Vagina (tissue), 2 donors: Measurements from ENCODE around the gene SEC23B. TPM values are rescaled to one million over a fixed set of nuclear protein-coding genes. Genes with fewer than 3 reads are reported as not detected.

Experiments
- DNase-seq, 2 donors: peaks; one replicate each; pipeline ENCODE4 v3.0.0-alpha.2; 2017; ENCODE audit errors: extremely low spot score in 2 of 2
- H3K27ac ChIP-seq: fragments of 200-600 bp; sonication (generic); one replicate; pipeline ENCODE4 v1.5.1; 2019
- H3K27me3 ChIP-seq: fragments of 200-600 bp; sonication (generic); one replicate; pipeline ENCODE4 v1.5.1; 2019
- H3K36me3 ChIP-seq, 2 donors: fragments of 200-600 bp; sonication (generic); one replicate each; pipeline ENCODE4 v1.5.1; 2017 to 2019
- H3K4me1 ChIP-seq: fragments of 200-600 bp; sonication (generic); one replicate; pipeline ENCODE4 v1.5.1; 2019
- H3K4me3 ChIP-seq, 2 donors: fragments of 200-600 bp; sonication (generic); 1 replicate in 1 of 2; 2 replicates in 1 of 2; pipeline ENCODE4 v1.5.1; 2016 to 2019
- H3K9me3 ChIP-seq: fragments of 200-600 bp; sonication (generic); one replicate; pipeline ENCODE4 v1.5.1; 2019
- CTCF ChIP-seq, 3 experiments: fragments of 450-650 bp in 2 of 3; fragments of 200-600 bp in 1 of 3; sonication (generic) in 1 of 3; IDR thresholded peaks; one replicate each; pipeline ENCODE4 v1.5.1; 2017 to 2019; ENCODE audit warnings: antibody characterized with exemption in 3 of 3, mild to moderate bottlenecking in 2 of 3, moderate library complexity in 2 of 3
- POLR2A ChIP-seq, 2 donors: fragments of 450-650 bp; IDR thresholded peaks; one replicate each; pipeline ENCODE4 v1.6.1; 2017; ENCODE audit warnings: antibody characterized with exemption in 2 of 2, mild to moderate bottlenecking in 2 of 2, moderate library complexity in 2 of 2
- POLR2AphosphoS5 ChIP-seq, 2 donors: sonication (generic); formaldehyde crosslinking; IDR thresholded peaks; one replicate each; pipeline ENCODE4 v1.9.0; 2017; ENCODE audit warnings: antibody characterized with exemption in 2 of 2, mild to moderate bottlenecking in 2 of 2, low read depth in 1 of 2; ENCODE audit not compliant: insufficient read depth in 1 of 2
- intact Hi-C: fragments of 100-400 bp; cut with DNase I; formaldehyde crosslinking; loops from one replicate; pipeline ENCODE4 v1.15.1; 2023
- total RNA-seq: library from RNA; depleted of rRNA; stranded (reverse); fragments of >200 nt; gene quantifications from one replicate; pipeline ENCODE4 v1.2.3, GENCODE V29; 2016

SEC23B gene
- total RNA-seq, 1 donor from 2014 or later = 30.7 TPM

- peak overlapping the region; percentile 76 for H3K27ac ChIP-seq
- intact Hi-C loops = no loop called here
- no peaks in the 10 kb centered on the region for H3K9me3 ChIP-seq
- no peak for TF ChIP-seq CTCF (IDR thresholded peaks at IDR 0.05)
- TF ChIP-seq POLR2A (IDR thresholded peaks at IDR 0.05) = no peak
- no peak for TF ChIP-seq POLR2AphosphoS5 (IDR thresholded peaks at IDR 0.05; ENCODE audit: insufficient read depth in 1 of 2, low read depth in 1 of 2)
- no peak for DNase-seq
- no peaks in the 10 kb centered on the region for H3K27me3 ChIP-seq
- peak overlapping the region; percentile 68 to 81 for H3K4me3 ChIP-seq
- H3K4me1 ChIP-seq = peaks cover 15% of the 10 kb centered on the region
- peaks cover 0 to 25% of the 10 kb centered on the region in 2 donors for H3K36me3 ChIP-seq
Measured at GRCh38 chr20:18567739-18568091, 60.0 kb downstream of the SEC23B start.

DNA sequence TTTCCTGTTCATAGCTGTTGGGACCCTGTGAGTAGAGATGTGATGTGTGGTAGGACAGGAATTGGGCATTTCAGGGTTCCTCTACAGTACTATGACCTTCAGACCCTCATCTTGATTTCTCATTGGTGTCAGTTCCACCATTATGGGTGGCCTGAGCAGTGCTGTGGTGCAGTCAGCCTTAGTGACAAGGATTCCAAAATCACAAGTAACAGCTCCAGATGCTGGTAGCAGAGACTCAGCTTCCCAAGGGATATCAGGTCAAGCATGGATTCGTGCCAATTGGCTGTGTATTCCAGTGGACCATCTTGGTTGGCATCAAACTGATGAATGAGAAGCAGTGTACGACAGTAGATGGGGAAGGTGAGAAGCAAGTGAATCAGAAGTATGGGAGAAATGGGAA lies 63.3 kb downstream of the SEC23B start:
- intact Hi-C loops = no loop called here
- H3K4me1 ChIP-seq = peaks cover 15% of the 10 kb centered on the region
- no peaks in the 10 kb centered on the region for H3K27me3 ChIP-seq
- no peak overlapping the region for H3K4me3 ChIP-seq
- no peak overlapping the region for H3K27ac ChIP-seq
- H3K36me3 ChIP-seq = peaks cover 0 to 22% of the 10 kb centered on the region in 2 donors
- H3K9me3 ChIP-seq = no peaks in the 10 kb centered on the region
- no peak for TF ChIP-seq POLR2AphosphoS5 (IDR thresholded peaks at IDR 0.05; ENCODE audit: insufficient read depth in 1 of 2, low read depth in 1 of 2)
- TF ChIP-seq CTCF (IDR thresholded peaks at IDR 0.05) = no peak
- TF ChIP-seq POLR2A (IDR thresholded peaks at IDR 0.05) = no peak
- no peak for DNase-seq

- H3K36me3 ChIP-seq = peaks cover 0 to 22% of the 10 kb centered on the region in 2 donors
- no peak for DNase-seq
- H3K4me1 ChIP-seq = peaks cover 13% of the 10 kb centered on the region
- no peaks in the 10 kb centered on the region for H3K27me3 ChIP-seq
- no peak overlapping the region for H3K27ac ChIP-seq
- H3K9me3 ChIP-seq = no peaks in the 10 kb centered on the region
- intact Hi-C loops = no loop called here
- H3K4me3 ChIP-seq = no peak overlapping the region
- no peak for TF ChIP-seq POLR2AphosphoS5 (IDR thresholded peaks at IDR 0.05; ENCODE audit: insufficient read depth in 1 of 2, low read depth in 1 of 2)
- no peak for TF ChIP-seq POLR2A (IDR thresholded peaks at IDR 0.05)
- TF ChIP-seq CTCF (IDR thresholded peaks at IDR 0.05) = no peak
Measured at GRCh38 chr20:18571578-18571977, 63.8 kb downstream of the SEC23B start.

GRCh38 chr20:18577942-18578341 lies 70.2 kb downstream of the SEC23B start:
- intact Hi-C loops = no loop called here
- H3K27me3 ChIP-seq = no peaks in the 10 kb centered on the region
- no peak overlapping the region for H3K27ac ChIP-seq
- no peak for TF ChIP-seq POLR2A (IDR thresholded peaks at IDR 0.05)
- TF ChIP-seq CTCF (IDR thresholded peaks at IDR 0.05) = no peak
- no peak for TF ChIP-seq POLR2AphosphoS5 (IDR thresholded peaks at IDR 0.05; ENCODE audit: insufficient read depth in 1 of 2, low read depth in 1 of 2)
- no peak for DNase-seq
- no peaks in the 10 kb centered on the region for H3K36me3 ChIP-seq
- H3K9me3 ChIP-seq = no peaks in the 10 kb centered on the region
- H3K4me3 ChIP-seq = no peak overlapping the region
- no peaks in the 10 kb centered on the region for H3K4me1 ChIP-seq

GRCh38 chr20:18578581-18578980 lies 70.8 kb downstream of the SEC23B start:
- intact Hi-C loops = no loop called here
- H3K27ac ChIP-seq = no peak overlapping the region
- no peak overlapping the region for H3K4me3 ChIP-seq
- no peaks in the 10 kb centered on the region for H3K9me3 ChIP-seq
- no peak for DNase-seq
- TF ChIP-seq POLR2A (IDR thresholded peaks at IDR 0.05) = no peak
- no peak for TF ChIP-seq CTCF (IDR thresholded peaks at IDR 0.05)
- no peak for TF ChIP-seq POLR2AphosphoS5 (IDR thresholded peaks at IDR 0.05; ENCODE audit: insufficient read depth in 1 of 2, low read depth in 1 of 2)
- H3K36me3 ChIP-seq = no peaks in the 10 kb centered on the region
- H3K4me1 ChIP-seq = no peaks in the 10 kb centered on the region
- H3K27me3 ChIP-seq = no peaks in the 10 kb centered on the region
